BE2C (cell line): Measurements from ENCODE around the gene KAT2A.

Source experiments
- DNase-seq: peaks from one replicate; pipeline ENCODE4 v3.0.0-alpha.2; 2020
- H3K27me3 ChIP-seq: fragments of 250-450 bp; sonication (Bioruptor Pico); 2 replicates; pipeline ENCODE4 v1.5.1; 2020; ENCODE audit warnings: mild to moderate bottlenecking
- H3K36me3 ChIP-seq: fragments of 250-450 bp; sonication (Bioruptor Pico); 2 replicates; pipeline ENCODE4 v1.5.1; 2020; ENCODE audit warnings: mild to moderate bottlenecking
- H3K4me1 ChIP-seq: fragments of 250-450 bp; sonication (Bioruptor Pico); 2 replicates; pipeline ENCODE4 v1.5.1; 2020
- H3K4me3 ChIP-seq: 2 replicates; pipeline ENCODE4 v1.5.1; 2011; ENCODE audit warnings: low read depth, low read length
- H3K9me3 ChIP-seq: fragments of 250-450 bp; sonication (Bioruptor Pico); 2 replicates; pipeline ENCODE4 v1.5.1; 2020
- CTCF ChIP-seq: IDR thresholded peaks from 2 replicates; pipeline ENCODE4 v1.5.1; 2012; ENCODE audit warnings: mild to moderate bottlenecking, low read depth, low read length

Gene KAT2A

DNA sequence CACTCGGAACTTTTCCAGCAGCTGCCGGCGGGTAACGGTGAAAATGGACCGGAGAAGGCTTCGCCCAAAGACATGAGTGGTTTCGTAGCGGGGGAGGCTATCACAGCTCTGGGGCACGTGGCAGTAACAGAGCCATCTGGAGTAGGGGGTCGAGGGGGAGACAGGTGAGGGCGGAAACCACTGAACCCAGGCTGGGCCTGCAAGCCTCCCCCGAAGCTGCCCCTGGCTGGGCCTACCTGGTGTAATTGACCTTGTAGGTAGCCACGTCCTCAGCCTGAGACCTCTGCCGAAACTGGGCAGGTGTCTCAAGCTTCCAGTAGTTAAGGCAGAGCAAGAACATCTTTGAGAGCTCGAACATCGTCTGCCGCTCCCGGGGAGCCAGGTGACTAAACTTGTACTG, 1.9 kb downstream of the KAT2A start:
- Histone ChIP-seq H3K36me3 (peaks cover 31% of the 10 kb centered on the region), H3K27me3 (no peaks in the 10 kb centered on the region)

DNA sequence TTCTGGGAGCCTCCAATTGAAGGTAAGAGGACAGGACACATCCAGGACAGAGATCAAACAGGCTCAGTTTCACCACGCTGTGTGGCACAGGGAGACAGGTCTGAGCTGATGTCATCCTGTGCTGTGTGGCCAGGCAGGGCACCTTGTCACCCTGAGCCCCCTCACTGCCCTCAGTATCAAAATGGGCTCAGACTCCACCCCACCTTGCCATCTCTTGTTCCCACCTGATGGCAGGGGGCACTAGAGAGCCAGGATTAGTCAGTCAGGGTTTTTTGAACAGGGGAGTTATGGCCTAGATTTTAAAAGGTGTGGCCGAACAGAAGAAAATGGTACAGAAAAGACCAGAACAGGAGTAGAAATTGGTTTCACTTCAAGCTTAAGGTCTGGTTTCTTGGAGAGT, 2.6 kb downstream of the KAT2A start:
- Histone ChIP-seq H3K4me1 (peaks cover 4% of the 10 kb centered on the region; the same call in 1 of the 2 replicates), H3K36me3 (peaks cover 31% of the 10 kb centered on the region), H3K9me3 (no peaks in the 10 kb centered on the region), H3K4me3 (no peak overlapping the region), H3K27me3 (no peaks in the 10 kb centered on the region)
- peak; percentile 66 for TF ChIP-seq CTCF
- peak; percentile 62 for DNase-seq

More for the DNA sequence above, 1.9 kb downstream of the KAT2A start:
- Histone ChIP-seq H3K9me3 (no peaks in the 10 kb centered on the region), H3K4me1 (peaks cover 4% of the 10 kb centered on the region; the same call in 1 of the 2 replicates), H3K4me3 (no peak overlapping the region)
- no peak for TF ChIP-seq CTCF
- DNase-seq, result no peak

- H3K9me3 ChIP-seq, result no peaks in the 10 kb centered on the region
- peaks cover 4% of the 10 kb centered on the region; the same call in 1 of the 2 replicates for H3K4me1 ChIP-seq
- DNase-seq, result no peak
- H3K36me3 ChIP-seq, result peaks cover 31% of the 10 kb centered on the region
- TF ChIP-seq CTCF, result no peak
- H3K27me3 ChIP-seq, result no peaks in the 10 kb centered on the region
- H3K4me3 ChIP-seq, result no peak overlapping the region
Observed at GRCh38 chr17:42118126-42118510, 3.0 kb downstream of the KAT2A start.

- DNase-seq, result no peak
- peaks cover 4% of the 10 kb centered on the region; the same call in 1 of the 2 replicates for H3K4me1 ChIP-seq
- no peaks in the 10 kb centered on the region for H3K9me3 ChIP-seq
- no peaks in the 10 kb centered on the region for H3K27me3 ChIP-seq
- H3K36me3 ChIP-seq, result peaks cover 28% of the 10 kb centered on the region
- no peak overlapping the region for H3K4me3 ChIP-seq
- no peak for TF ChIP-seq CTCF
Observed at GRCh38 chr17:42117397-42118125, 3.6 kb downstream of the KAT2A start.

GRCh38 chr17:42116705-42117396, 4.3 kb downstream of the KAT2A start:
- H3K27me3 ChIP-seq, result no peaks in the 10 kb centered on the region
- TF ChIP-seq CTCF, result peak; percentile 91
- no peak overlapping the region for H3K4me3 ChIP-seq
- H3K9me3 ChIP-seq, result no peaks in the 10 kb centered on the region
- H3K4me1 ChIP-seq, result peaks cover 4% of the 10 kb centered on the region; the same call in 1 of the 2 replicates
- H3K36me3 ChIP-seq, result peaks cover 24% of the 10 kb centered on the region
- DNase-seq, result peak; percentile 84

DNA sequence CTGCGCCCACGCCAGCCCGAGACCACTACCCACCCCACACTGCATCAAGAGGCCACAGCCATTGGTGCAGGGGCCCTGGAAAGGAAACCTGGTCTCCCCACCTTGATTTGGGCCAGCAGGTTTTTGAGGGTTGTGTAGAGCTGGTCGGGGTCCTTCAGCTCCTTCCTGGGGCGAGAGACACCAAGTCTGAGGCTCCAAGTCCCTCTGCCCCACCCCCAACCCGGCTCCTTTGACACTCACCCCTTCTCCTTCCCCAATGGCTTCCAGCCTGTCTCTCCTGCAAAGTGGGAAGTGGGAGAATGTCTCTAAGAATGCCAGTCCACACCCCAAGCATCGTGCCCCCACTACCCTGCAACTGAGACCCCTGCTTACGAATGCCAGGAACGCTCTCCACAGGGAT, 7.0 kb downstream of the KAT2A start:
- Histone ChIP-seq H3K4me1 (no peaks in the 10 kb centered on the region), H3K9me3 (no peaks in the 10 kb centered on the region), H3K27me3 (no peaks in the 10 kb centered on the region), H3K4me3 (no peak overlapping the region), H3K36me3 (peaks cover 21% of the 10 kb centered on the region)
- TF ChIP-seq CTCF, result no peak
- DNase-seq, result no peak
